Umbilical cord (tissue), 2 donors: ENCODE results near the gene HOXC10. TPM values are rescaled to one million over a fixed set of nuclear protein-coding genes. Genes with fewer than 3 reads are reported as not detected.

Source experiments
- DNase-seq: peaks from one replicate; pipeline ENCODE4 v3.0.0-alpha.2; 2015; ENCODE audit warnings: low spot score
- total RNA-seq: library from RNA; depleted of rRNA; stranded (reverse); fragments of >200 nt; gene quantifications from one replicate; pipeline ENCODE4 v1.2.3, GENCODE V29; 2014; ENCODE audit warnings: low replicate concordance; ENCODE audit not compliant: insufficient read depth

HOXC10 gene
- total RNA-seq, 1 donor from 2014 or later: 3.4 TPM

GRCh38 chr12:53950789-53951576 lies 34.0 kb upstream of the HOXC10 start:
- DNase-seq: no peak

GRCh38 chr12:53951577-53952334 lies 33.2 kb upstream of the HOXC10 start:
- DNase-seq: no peak

GRCh38 chr12:53952335-53952694 lies 32.6 kb upstream of the HOXC10 start:
- no peak for DNase-seq

GRCh38 chr12:53952871-53953734 lies 31.8 kb upstream of the HOXC10 start:
- DNase-seq: no peak

GRCh38 chr12:53953831-53954693 lies 30.9 kb upstream of the HOXC10 start:
- no peak for DNase-seq

- no peak for DNase-seq
These were observed 30.3 kb upstream of the HOXC10 start, which contains the start of gene HOXC12 for GRCh38 chr12:53954694-53955035. Gene HOXC12, plus strand, starts transcription at chr12:53954903. Its CDS starts 27 bp downstream, at chr12:53954930.

GRCh38 chr12:53955036-53955775 lies 29.7 kb upstream of the HOXC10 start:
- DNase-seq: no peak

GRCh38 chr12:53955776-53956250 lies 29.1 kb upstream of the HOXC10 start:
- no peak for DNase-seq

GRCh38 chr12:53956251-53956887 lies 28.6 kb upstream of the HOXC10 start:
- DNase-seq: no peak

GRCh38 chr12:53956914-53957536 lies 27.9 kb upstream of the HOXC10 start:
- no peak for DNase-seq

GRCh38 chr12:53958128-53958527 lies 26.8 kb upstream of the HOXC10 start:
- DNase-seq: no peak

- DNase-seq: no peak
These were observed 25.6 kb upstream of the HOXC10 start for GRCh38 chr12:53959314-53959713.

- no peak for DNase-seq
These were observed 24.5 kb upstream of the HOXC10 start for GRCh38 chr12:53960187-53961024.

- no peak for DNase-seq
These were observed 23.8 kb upstream of the HOXC10 start for GRCh38 chr12:53961025-53961761.

- DNase-seq: no peak
These were observed 21.9 kb upstream of the HOXC10 start for GRCh38 chr12:53963005-53963404.

- DNase-seq: no peak
These were observed 21.3 kb upstream of the HOXC10 start for GRCh38 chr12:53963434-53964314.

GRCh38 chr12:53964315-53964713 lies 20.6 kb upstream of the HOXC10 start:
- DNase-seq: peak; percentile 47
